ENCODE results near the gene PDGFD.
A peak's percentile ranks its signal among the peaks of the same experiment; 100 is the strongest.

Gene PDGFD

GRCh38 chr11:104098555-104098954 lies 65.4 kb downstream of the PDGFD start:
- Histone ChIP-seq H3K27me3 (ENCODE audit: low read depth, low read length) (no peaks in the 10 kb centered on the region), H3K4me1 (ENCODE audit: low read length) (peaks cover 10% of the 10 kb centered on the region), H3K9me3 (ENCODE audit: insufficient read depth, low read length) (no peaks in the 10 kb centered on the region), H3K4me2 (ENCODE audit: low read length) (no peak overlapping the region; the same call in 1 of the 2 replicates), H3K36me3 (replicated peaks; ENCODE audit: low read depth, low read length) (no peaks in the 10 kb centered on the region), H3K27ac (ENCODE audit: low read length) (no peak overlapping the region), H3K79me2 (ENCODE audit: low read length) (no peaks in the 10 kb centered on the region), H3K4me3 (ENCODE audit: low read length) (no peak overlapping the region), H3K9ac (ENCODE audit: low read length) (no peak overlapping the region), H2AFZ (ENCODE audit: low read depth, low read length) (no peak overlapping the region), H4K20me1 (ENCODE audit: insufficient read depth, low read length) (no peaks in the 10 kb centered on the region)
- TF ChIP-seq, protein P1, sequence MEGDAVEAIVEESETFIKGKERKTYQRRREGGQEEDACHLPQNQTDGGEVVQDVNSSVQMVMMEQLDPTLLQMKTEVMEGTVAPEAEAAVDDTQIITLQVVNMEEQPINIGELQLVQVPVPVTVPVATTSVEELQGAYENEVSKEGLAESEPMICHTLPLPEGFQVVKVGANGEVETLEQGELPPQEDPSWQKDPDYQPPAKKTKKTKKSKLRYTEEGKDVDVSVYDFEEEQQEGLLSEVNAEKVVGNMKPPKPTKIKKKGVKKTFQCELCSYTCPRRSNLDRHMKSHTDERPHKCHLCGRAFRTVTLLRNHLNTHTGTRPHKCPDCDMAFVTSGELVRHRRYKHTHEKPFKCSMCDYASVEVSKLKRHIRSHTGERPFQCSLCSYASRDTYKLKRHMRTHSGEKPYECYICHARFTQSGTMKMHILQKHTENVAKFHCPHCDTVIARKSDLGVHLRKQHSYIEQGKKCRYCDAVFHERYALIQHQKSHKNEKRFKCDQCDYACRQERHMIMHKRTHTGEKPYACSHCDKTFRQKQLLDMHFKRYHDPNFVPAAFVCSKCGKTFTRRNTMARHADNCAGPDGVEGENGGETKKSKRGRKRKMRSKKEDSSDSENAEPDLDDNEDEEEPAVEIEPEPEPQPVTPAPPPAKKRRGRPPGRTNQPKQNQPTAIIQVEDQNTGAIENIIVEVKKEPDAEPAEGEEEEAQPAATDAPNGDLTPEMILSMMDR (IDR thresholded peaks at IDR 0.05; ENCODE audit: low read depth, low read length): no peak
- TF ChIP-seq EZH2phosphoT487 (IDR thresholded peaks at IDR 0.05; ENCODE audit: low read depth): no peak

GRCh38 chr11:104098132-104098531 lies 65.8 kb downstream of the PDGFD start:
- peak overlapping the region; percentile 39; the same call in 1 of the 2 replicates for H3K4me2 ChIP-seq (ENCODE audit: low read length)
- peak overlapping the region; percentile 21; the same call in 1 of the 2 replicates for H3K4me3 ChIP-seq (ENCODE audit: low read length)
- H2AFZ ChIP-seq (ENCODE audit: low read depth, low read length): no peak overlapping the region
- no peak overlapping the region for H3K9ac ChIP-seq (ENCODE audit: low read length)
- H3K27me3 ChIP-seq (ENCODE audit: low read depth, low read length): no peaks in the 10 kb centered on the region
- H3K27ac ChIP-seq (ENCODE audit: low read length): no peak overlapping the region
- no peaks in the 10 kb centered on the region for H3K36me3 ChIP-seq (replicated peaks; ENCODE audit: low read depth, low read length)
- H4K20me1 ChIP-seq (ENCODE audit: insufficient read depth, low read length): no peaks in the 10 kb centered on the region
- H3K4me1 ChIP-seq (ENCODE audit: low read length): peaks cover 10% of the 10 kb centered on the region
- no peak for TF ChIP-seq EZH2phosphoT487 (IDR thresholded peaks at IDR 0.05; ENCODE audit: low read depth)
- H3K79me2 ChIP-seq (ENCODE audit: low read length): no peaks in the 10 kb centered on the region
- H3K9me3 ChIP-seq (ENCODE audit: insufficient read depth, low read length): no peaks in the 10 kb centered on the region

- H3K79me2 ChIP-seq (ENCODE audit: low read length): no peaks in the 10 kb centered on the region
- peaks cover 10% of the 10 kb centered on the region for H3K4me1 ChIP-seq (ENCODE audit: low read length)
- no peaks in the 10 kb centered on the region for H4K20me1 ChIP-seq (ENCODE audit: insufficient read depth, low read length)
- H2AFZ ChIP-seq (ENCODE audit: low read depth, low read length): no peak overlapping the region
- TF ChIP-seq EZH2phosphoT487 (IDR thresholded peaks at IDR 0.05; ENCODE audit: low read depth): no peak
- H3K27ac ChIP-seq (ENCODE audit: low read length): no peak overlapping the region
- no peak overlapping the region for H3K4me2 ChIP-seq (ENCODE audit: low read length)
- no peak overlapping the region for H3K9ac ChIP-seq (ENCODE audit: low read length)
- H3K36me3 ChIP-seq (replicated peaks; ENCODE audit: low read depth, low read length): no peaks in the 10 kb centered on the region
- no peak overlapping the region for H3K4me3 ChIP-seq (ENCODE audit: low read length)
- no peaks in the 10 kb centered on the region for H3K27me3 ChIP-seq (ENCODE audit: low read depth, low read length)
- H3K9me3 ChIP-seq (ENCODE audit: insufficient read depth, low read length): no peaks in the 10 kb centered on the region
Measured at GRCh38 chr11:104096900-104097299, 67.0 kb downstream of the PDGFD start.

DNA sequence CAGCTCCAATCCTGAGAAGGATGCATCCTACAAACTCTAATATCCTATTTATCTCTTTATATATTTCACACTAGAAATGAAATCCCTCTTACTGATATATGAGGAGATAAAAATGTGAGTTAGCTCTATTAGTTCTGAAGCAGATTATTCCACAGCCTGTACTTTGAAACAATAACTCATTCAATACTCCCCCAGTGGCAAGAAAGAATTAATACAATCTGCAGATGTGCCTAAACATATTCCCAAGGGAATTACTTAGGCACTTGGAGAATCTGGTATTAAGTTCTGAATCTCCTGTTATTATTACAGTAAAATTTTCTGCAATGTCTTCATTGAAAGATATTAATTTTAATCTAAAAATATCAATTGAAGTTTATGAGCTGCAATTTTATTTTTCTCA lies 68.2 kb downstream of the PDGFD start:
- TF ChIP-seq, protein P1 (IDR thresholded peaks at IDR 0.05; ENCODE audit: low read depth, low read length): no peak
- TF ChIP-seq EZH2phosphoT487 (IDR thresholded peaks at IDR 0.05; ENCODE audit: low read depth): no peak
- no peaks in the 10 kb centered on the region for H3K79me2 ChIP-seq (ENCODE audit: low read length)
- no peak overlapping the region for H2AFZ ChIP-seq (ENCODE audit: low read depth, low read length)
- H3K27ac ChIP-seq (ENCODE audit: low read length): no peak overlapping the region
- H3K4me1 ChIP-seq (ENCODE audit: low read length): peaks cover 10% of the 10 kb centered on the region
- H3K9me3 ChIP-seq (ENCODE audit: insufficient read depth, low read length): no peaks in the 10 kb centered on the region
- no peaks in the 10 kb centered on the region for H3K27me3 ChIP-seq (ENCODE audit: low read depth, low read length)
- no peaks in the 10 kb centered on the region for H4K20me1 ChIP-seq (ENCODE audit: insufficient read depth, low read length)
- no peak overlapping the region for H3K4me2 ChIP-seq (ENCODE audit: low read length)
- no peaks in the 10 kb centered on the region for H3K36me3 ChIP-seq (replicated peaks; ENCODE audit: low read depth, low read length)
- no peak overlapping the region for H3K4me3 ChIP-seq (ENCODE audit: low read length)
- no peak overlapping the region for H3K9ac ChIP-seq (ENCODE audit: low read length)

- H3K27ac ChIP-seq (ENCODE audit: low read length): no peak overlapping the region
- H3K79me2 ChIP-seq (ENCODE audit: low read length): no peaks in the 10 kb centered on the region
- H3K9ac ChIP-seq (ENCODE audit: low read length): no peak overlapping the region
- peaks cover 13% of the 10 kb centered on the region for H3K4me1 ChIP-seq (ENCODE audit: low read length)
- H3K27me3 ChIP-seq (ENCODE audit: low read depth, low read length): no peaks in the 10 kb centered on the region
- no peak for TF ChIP-seq EZH2phosphoT487 (IDR thresholded peaks at IDR 0.05; ENCODE audit: low read depth)
- TF ChIP-seq, protein P1 (IDR thresholded peaks at IDR 0.05; ENCODE audit: low read depth, low read length): no peak
- H4K20me1 ChIP-seq (ENCODE audit: insufficient read depth, low read length): no peaks in the 10 kb centered on the region
- H3K4me3 ChIP-seq (ENCODE audit: low read length): no peak overlapping the region
- H2AFZ ChIP-seq (ENCODE audit: low read depth, low read length): no peak overlapping the region
- H3K9me3 ChIP-seq (ENCODE audit: insufficient read depth, low read length): no peaks in the 10 kb centered on the region
- H3K4me2 ChIP-seq (ENCODE audit: low read length): no peak overlapping the region
- H3K36me3 ChIP-seq (replicated peaks; ENCODE audit: low read depth, low read length): no peaks in the 10 kb centered on the region
Measured at GRCh38 chr11:104094576-104094975, 69.4 kb downstream of the PDGFD start.

All from OCI-LY3 (cell line).